ENCODE results near the gene FLYWCH2.
"Not testable (repeated sequence)": the region's sequence is repeated elsewhere in the genome, so short reads cannot be mapped to it uniquely, and the experiment has no call there.

Gene FLYWCH2

DNA sequence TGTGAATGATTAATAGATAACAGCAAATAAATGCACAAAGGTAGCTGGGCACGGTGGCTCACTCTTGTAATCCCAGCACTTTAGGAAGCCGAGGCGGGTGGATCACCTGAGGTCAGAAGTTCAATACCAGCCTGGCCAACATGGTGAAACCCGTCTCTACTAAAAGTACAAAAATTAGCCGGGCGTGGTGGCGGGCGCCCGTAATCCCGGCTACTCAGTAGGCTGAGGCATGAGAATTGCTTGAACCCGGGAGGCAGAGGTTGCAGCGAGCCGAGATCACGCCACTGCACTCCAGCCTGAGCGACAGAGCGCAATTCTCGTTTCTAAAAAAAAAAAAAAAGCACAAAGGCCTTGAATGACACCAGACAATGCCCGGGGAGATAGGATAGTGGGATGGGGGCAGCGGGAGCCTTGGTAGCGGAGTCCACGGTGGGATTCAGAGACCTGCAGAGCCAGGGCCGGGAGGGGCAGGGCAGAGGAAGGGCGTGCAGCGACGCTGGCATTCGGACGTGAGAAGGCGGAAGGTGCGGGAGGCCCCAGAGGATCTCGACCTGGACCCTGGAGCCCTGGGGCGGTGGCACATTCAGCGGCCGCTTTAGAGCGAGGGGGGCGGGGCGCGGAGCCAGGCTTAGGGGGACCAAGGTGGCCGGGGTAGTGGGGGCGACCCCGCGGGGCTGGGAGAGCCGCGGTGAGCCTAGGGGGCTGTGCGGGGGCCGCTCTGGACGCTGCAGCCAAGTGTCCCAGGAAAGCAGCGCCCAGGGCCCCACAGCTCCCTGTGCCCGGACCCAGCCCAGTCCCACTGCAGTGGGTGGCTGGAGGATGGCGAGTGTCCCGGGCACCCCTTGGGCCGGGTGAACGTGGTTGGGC is 999 bp upstream of the FLYWCH2 start:
- in situ Hi-C loops (cut with MboI; ENCODE audit: low sequenced_read_pairs): no loop called here

DNA sequence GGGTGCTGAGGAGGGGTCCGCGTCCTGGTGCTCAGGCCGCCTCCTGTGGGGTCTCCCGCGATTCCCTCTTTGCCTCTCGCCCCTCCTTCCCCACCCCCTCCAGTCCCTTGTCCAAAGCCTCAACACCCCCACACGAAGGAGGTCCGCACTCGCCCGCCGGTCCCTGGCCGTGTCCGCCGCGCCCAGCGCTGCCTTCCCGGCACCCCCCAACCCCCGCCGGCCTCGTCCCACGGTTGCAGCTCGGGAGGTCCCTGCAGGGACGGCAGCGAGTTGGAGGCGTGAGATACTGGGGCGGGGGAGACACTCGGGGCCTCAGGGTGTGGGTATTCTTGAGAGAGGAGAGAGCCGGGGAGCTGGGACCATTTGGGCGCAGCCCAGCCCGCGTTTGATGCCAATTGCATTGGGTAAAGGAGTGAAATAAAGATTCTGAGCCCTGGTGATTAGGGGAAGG is 468 bp downstream of the FLYWCH2 start:
- in situ Hi-C loops (cut with MboI; ENCODE audit: low sequenced_read_pairs): no loop called here

DNA sequence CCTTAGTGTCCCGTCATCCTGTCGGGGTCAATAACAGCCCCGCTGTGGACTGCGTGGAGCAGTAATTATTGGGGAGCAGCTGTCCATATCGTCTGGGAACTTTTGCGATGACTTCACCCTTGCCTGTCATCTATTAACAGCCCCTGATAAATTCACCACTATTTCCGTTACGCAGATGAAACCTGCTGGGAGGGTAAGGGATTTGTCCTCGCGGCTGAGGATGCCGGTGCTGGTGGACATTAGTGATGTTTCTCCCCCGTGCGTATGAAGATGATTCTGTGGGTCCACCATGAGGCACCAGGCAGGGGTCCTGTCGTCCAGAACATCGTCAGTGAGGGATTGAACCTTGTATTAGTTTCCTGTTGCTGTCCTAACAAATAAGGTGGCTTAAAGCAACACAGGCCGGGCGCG is 1.0 kb downstream of the FLYWCH2 start:
- in situ Hi-C loops (cut with MboI; ENCODE audit: low sequenced_read_pairs): no loop called here

DNA sequence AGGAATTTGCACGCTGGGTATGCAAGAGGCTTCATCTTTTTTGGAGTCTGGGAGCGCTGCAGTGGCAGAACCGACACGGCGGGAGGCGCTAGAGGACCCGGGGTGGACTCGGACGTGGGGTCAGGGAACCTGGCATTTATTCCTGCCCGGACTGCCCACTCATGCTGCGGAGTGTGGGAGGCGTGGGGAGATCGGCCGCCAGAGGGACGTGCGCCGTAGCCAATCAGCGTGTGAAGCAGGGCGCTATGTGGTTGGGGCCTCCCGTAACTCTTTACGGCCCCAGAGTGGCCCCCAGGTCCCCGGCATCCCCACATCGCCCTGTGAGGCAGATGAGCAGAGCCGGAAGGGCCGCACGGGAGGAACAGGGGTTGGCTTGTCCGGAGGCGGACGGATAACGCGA is 11.2 kb downstream of the FLYWCH2 start:
- in situ Hi-C loops (cut with MboI; ENCODE audit: low sequenced_read_pairs): no loop called here

DNA sequence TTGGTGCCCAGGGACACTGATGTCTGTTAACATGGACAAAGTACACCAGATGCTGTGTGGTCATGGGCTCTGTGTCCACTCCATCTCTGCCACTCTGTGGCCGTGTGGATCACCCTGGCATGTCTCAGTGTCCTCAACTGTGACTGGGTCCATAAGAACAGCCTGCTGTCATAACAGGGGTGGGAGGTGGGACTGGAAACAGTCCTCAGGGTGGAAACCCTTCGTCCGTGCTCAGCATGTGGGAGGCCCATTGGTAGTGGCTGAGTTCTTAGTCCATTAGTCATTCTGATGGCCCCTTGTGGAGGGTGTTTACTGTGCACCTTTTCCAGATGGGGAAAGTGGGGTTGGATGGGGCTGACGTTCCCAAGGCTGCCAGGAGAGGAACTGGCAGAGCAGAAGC is 12.8 kb downstream of the FLYWCH2 start:
- in situ Hi-C loops (cut with MboI; ENCODE audit: low sequenced_read_pairs): no loop called here

DNA sequence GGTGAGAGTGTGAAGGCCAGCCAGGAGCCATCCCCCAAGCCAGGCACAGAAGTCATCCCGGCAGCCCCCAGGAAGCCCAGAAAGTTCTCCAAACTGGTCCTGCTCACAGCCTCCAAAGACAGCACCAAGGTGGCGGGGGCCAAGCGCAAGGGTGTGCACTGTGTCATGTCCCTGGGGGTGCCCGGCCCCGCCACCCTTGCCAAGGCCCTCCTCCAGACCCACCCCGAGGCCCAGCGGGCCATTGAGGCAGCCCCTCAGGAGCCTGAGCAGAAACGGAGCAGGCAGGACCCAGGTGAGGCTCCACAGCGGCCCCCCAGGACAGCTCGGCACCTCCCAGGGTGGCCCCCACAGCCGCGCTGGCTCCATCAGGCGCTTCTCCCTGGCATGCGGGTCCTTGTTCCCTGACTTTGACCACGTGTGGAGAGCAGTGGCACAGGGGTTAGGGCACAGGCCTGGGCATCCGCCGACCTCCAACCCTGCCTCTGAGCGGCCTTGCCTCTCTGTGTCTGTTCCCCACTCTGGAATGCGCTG is 13.5 kb downstream of the FLYWCH2 start:
- in situ Hi-C loops (cut with MboI; ENCODE audit: low sequenced_read_pairs): no loop called here

DNA sequence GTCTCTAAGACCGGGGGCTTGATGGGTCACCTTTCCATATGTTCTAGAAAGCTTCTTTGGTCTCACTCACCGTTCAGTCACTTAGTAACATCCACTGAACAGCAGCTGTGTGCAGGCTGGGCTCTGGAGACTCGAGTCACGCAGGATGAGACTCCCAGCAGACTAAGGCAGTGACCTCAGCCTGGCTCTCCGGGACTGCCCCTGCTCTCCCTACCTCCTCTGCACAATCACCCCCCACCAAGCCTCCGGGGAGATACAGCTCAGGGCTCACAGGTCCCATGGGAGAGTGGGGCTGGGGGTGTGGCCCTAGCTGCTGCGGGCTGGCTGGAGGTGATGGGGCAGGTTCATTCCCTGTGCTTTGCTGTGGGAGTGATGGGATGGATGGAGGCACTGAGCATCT is 14.1 kb downstream of the FLYWCH2 start:
- in situ Hi-C loops (cut with MboI; ENCODE audit: low sequenced_read_pairs): no loop called here

DNA sequence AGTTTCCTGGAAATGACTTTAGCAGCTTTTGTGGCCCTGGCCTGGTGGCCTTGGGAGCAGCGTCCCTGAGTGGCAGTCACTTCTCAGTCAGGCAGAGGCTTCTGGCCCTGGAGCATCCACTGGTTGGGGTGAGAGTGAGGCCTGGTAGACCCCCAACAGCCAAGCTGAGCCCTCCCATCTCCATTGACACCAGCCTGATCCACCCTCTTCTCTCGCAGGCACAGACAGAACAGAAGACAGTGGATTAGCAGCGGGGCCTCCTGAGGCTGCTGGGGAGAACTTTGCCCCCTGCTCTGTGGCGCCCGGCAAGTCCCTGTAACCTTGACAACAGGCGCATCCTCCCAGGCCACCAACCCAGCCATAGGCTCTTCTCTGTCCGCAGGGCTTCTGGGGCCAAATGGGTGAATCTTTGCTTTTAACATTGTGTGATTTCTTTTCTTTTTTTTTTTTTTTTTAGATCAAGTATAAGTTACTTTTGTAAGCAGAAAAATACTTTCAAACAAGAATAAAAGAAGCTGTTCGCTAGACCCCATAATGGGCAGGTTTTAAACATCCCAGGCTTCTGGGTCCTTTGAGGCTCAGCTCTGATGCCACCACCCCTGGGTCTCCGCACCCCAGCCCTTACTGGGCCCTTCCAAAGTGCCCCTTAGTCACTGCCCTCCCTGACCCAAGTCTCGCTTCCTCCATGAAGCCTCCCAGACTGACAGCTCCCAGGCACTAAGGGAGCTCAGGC is 16.0 kb downstream of the FLYWCH2 start:
- in situ Hi-C loops (cut with MboI; ENCODE audit: low sequenced_read_pairs): no loop called here

DNA sequence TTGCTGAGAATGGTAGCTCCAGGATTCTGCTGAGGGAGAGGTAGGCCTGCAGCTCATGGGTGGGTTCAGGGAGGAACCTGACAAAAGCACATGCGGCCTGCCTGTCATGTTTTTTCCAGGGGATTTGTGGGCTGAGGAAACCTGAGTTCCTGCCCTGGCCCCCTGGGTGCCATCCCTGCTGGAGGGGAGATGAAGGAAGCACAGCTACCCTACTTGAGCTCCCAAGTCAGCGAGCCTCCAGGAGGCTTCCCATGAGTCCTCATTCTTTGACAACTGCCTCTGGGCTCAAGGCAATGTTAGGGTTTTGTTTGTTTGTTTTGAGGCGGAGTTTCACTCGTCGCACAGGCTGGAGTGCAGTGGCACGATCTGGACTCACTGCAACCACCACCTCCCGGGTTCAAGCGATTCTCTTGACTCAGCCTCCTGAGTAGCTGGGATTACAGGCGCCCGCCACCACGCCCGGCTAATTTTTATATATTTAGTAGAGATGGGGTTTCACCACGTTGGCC is 16.6 kb downstream of the FLYWCH2 start:
- in situ Hi-C loops (cut with MboI; ENCODE audit: low sequenced_read_pairs): no loop called here

DNA sequence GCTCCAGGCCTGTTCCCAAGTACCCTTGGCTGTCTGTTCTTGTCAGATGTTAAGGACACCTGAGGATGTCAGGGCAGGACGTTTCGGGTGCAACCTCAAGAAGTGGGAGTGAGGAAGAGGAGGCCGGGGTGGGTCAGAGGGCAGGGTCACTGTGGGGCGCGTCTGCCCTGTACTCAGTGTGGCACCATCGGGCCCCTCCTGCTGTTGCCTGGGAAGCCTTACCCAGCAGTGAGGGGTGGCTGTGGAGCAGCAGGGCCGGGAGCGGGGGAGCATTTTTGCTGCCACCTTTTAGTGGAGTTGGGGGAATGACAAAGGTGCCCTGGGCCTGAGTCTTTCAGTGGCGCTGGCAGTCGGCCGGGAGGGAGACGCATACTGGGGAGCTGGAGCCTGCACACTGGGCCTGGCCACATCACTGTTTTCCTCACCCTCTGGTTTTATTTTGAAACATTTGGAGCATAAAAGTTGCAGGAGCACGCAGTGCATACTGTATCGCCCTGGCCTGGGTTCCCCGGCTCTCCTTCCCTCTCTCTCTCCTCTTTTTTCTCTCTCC is 17.6 kb downstream of the FLYWCH2 start:
- in situ Hi-C loops (cut with MboI; ENCODE audit: low sequenced_read_pairs): no loop called here

DNA sequence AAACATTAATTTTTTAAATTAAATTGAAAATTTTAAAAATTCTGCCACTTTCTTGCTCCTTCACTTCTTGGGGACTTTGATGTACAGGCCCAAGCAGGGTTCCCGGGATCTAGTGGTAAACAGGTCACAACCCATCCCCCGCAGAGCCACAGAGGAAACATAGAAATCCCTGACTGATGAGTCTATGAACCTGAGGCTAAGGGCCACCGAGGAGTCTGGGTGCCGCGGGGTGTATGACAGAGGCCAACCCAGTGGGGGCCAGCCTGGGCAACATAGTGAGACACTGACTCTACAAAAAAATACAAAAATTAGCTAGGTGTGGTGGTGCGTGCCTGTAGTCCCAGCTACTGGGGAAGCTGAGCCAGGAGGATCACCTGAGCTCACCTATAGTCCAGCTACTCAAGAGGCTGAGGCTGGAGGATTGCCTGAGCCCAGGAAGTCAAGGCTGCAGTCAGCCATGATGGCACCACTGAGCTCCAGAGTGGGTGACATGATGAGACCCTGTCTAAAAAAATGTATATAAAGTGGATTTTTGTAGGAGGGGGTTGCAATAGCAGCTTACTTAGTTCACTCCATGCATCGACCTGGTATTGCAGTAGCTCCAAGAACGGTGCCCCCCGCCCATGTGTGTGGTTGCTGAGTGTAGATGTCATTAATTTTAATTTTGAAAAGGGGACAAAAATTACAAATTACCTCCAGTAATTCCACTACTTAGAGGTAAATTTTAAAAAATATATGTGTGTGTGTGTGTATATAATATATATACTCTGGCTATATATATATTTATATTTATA is 19.5 kb downstream of the FLYWCH2 start:
- in situ Hi-C loops (cut with MboI; ENCODE audit: low sequenced_read_pairs): no loop called here

DNA sequence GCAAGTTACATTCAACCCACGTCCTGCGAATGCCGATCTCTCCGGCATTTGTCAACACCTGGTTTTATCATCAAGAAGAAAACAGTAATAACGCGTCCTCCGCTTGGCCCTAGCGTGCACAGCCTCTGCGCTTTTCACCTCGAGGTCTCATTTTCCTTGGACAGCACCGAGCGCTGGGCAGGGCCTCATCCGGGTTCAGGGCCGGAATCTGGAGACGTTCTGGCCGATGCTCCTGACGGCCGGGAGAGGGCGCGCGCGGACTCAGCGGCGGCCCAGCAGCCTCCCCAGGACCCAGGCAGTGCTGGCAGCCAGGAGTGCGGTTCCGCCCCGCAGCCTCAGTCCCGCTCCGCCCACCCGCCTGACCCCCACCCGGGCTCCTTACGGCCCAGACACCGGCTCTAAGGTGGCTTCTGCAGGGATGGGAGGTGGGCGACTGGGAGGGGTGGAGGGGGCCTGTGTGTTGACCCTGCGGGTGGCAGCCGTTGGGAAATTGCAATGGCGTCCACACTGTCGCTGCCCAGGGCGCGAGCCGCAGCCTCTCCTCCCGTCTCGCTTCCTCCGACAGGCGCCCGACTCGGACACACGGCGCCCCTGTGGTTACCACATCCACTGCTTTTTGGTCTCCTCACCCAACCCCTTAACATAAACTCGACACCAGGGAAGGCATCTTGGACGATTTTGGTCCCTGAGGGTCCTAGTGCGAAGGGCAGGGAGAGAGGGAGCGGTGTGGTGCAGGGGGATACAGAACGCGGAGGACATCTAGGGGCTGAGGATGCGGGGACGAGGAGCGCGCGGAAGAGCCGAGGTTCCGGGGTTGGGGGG is 21.3 kb downstream of the FLYWCH2 start:
- in situ Hi-C loops (cut with MboI; ENCODE audit: low sequenced_read_pairs): no loop called here

DNA sequence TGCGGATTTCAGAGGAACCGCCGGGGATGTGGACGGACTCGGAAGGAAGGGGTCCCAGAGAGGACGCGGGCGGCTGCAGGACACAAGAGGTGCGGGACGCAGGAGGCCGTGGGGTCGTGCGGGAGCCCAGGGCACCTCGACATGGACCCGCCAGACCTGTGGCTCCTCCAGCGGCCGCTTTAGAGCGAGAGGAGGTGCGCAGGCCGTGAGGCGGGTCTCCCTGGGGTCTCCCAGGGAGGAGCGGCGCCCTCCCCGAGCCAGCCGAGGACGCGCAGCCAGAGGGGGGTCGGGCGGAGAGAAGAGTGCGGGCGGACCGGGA is 21.9 kb downstream of the FLYWCH2 start:
- in situ Hi-C loops (cut with MboI; ENCODE audit: low sequenced_read_pairs): no loop called here

DNA sequence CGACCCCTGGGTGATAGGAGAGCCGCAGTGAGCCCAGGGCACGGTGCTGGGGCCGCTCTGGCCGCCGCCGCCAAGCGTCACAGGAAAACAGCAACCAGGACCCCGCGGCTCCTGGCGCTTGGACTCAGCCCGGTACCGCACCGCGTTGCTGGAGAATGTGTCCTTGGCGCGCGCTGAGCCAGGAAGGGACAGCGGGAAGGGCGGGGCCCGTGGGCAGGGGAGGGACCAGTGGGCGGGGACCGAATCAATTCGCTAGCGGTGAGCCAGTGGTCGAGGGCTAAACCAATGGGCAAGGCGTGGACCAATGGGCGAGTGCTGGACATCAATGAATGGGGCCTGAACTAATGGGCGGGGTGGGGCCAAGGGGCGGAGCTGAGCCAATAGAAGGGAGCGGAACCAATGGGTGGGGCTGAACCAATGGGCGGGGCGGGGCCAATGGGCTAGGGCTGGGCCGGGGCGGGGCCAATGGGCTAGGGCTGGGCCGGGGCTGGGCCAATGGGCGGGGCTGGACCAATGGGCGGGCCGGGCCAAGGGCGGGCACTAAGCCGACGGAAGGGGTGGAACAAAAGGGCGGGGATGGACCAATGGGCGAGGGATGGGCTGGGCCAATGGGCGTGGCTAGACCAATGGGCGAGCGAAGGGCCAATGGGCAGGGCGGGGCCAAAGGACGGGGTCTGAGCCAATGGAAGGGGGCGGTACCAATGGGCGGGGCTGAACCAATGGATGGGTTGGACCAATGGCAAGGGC is 22.4 kb downstream of the FLYWCH2 start:
- in situ Hi-C loops (cut with MboI; ENCODE audit: low sequenced_read_pairs): no loop called here

DNA sequence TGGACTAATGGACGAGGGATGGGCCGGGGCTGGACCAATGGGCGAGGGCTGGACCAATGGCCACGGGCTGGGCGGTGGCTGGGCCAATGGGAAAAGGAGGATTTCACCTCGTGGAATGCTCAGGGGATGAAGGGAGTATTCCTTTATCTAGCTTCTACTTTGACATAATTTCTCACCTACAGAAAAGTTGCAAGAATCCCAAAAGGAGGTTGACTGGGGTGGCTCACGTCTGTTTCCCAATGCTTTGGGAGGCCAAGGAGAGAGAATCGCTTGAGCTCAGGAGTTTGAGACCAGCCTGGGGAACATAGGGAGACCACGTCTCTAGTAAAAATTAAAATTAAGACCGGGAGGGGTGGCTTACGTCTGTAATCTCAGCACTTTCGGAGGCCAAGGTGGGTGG is 23.0 kb downstream of the FLYWCH2 start:
- in situ Hi-C loops (cut with MboI; ENCODE audit: low sequenced_read_pairs): no loop called here

DNA sequence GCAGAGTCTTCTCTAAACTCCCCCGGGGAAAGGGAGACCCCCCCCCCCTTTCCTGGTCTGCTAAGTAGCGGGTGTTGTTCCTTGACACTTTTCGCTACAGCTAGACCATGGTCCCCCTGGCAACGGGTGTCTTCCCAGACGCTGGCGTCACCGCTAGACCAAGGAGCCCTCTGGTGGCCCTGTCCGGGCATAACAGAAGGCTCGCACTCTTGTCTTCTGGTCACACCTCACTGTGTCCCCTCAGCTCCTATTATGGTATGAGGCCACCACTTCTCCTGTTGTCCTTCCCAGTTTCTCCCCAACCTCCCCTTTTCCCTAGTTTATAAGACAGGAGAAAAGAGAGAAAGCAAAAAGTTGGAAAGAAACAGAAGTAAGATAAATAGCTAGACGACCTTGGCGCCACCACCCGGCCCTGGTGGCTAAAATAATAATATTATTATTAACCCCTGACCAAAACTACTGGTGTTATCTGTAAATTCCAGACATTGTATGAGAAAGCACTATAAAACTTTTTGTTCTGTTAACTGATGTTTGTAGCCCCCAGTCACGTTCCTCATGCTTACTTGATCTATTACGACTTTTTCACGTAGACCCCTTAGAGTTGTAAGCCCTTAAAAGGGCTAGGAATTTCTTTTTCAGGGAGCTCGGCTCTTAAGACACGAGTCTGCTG is 24.2 kb downstream of the FLYWCH2 start:
- in situ Hi-C loops (cut with MboI; ENCODE audit: low sequenced_read_pairs): not testable (repeated sequence)

DNA sequence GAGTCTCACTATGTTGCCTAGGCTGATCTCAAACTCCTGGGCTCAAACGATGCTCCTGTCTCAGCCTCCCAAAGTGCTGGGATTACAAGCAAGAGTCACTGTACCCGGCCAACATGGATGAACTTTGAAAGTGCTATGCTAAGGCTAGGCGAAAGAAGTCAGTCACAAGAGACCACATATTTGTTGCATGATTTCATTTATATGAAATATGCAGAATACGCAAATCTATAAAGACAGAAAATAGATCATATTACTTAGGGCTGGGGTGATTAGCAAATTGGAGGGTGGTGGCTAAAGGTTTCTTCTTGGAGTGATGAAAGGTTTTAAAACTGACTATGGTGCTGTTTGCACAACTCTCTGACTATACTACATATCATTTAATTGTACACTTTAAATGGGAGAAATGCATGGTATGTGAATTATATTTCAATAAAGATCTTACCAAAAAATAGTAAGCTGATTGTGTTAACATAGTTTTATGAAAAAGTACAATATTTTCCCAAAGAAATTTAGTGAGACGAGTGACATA is 27.5 kb downstream of the FLYWCH2 start:
- in situ Hi-C loops (cut with MboI; ENCODE audit: low sequenced_read_pairs): no loop called here

DNA sequence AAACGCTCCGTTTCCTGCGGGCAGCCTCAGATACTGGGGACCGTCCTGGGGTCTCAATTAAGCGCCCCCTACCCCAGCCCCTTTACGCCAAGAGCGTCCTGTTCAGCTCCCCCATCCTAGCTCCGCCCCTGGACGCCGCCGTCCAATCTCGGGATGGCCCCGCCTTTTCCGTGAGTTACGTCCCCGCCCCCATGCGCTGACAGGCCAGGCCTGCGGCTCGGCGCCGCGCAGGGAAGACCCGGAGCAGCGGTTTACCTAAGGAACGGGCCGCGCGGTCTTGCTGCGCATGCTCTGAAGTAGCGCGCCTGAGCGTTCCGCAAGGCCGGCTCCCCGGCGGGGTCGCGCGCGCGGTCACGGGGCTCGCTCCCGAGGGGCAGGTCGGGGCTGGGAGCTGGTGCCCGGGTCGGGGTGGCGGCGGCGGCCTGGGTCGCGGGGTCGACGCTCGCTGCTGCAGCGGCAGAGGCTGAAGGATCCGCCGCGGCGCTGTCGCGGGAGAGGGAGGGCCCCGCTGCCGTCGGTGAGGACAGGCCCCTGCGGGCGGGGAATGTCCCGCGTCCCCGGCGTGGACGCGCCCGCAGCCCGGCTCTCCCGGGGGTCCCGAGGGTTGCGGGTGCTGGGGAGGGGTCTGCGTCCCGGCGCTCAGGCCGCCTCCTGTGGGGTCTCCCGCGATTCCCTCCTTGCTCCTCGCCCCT is 28.8 kb downstream of the FLYWCH2 start, which contains the start of gene FLYWCH1:
FLYWCH1 (plus strand) TSS at position 294 of the 692 bp plus-strand sequence. CDS start 17,755 bp downstream, outside the sequence.
- in situ Hi-C loops (cut with MboI; ENCODE audit: low sequenced_read_pairs): no loop called here
